ENCODE measurements around the gene RAB11FIP5. TPM values are rescaled to one million over a fixed set of nuclear protein-coding genes. Genes with fewer than 3 reads are reported as not detected.

RAB11FIP5 gene
- total RNA-seq, 2 experiments from 2014 or later = 8.5 to 8.7 TPM

DNA sequence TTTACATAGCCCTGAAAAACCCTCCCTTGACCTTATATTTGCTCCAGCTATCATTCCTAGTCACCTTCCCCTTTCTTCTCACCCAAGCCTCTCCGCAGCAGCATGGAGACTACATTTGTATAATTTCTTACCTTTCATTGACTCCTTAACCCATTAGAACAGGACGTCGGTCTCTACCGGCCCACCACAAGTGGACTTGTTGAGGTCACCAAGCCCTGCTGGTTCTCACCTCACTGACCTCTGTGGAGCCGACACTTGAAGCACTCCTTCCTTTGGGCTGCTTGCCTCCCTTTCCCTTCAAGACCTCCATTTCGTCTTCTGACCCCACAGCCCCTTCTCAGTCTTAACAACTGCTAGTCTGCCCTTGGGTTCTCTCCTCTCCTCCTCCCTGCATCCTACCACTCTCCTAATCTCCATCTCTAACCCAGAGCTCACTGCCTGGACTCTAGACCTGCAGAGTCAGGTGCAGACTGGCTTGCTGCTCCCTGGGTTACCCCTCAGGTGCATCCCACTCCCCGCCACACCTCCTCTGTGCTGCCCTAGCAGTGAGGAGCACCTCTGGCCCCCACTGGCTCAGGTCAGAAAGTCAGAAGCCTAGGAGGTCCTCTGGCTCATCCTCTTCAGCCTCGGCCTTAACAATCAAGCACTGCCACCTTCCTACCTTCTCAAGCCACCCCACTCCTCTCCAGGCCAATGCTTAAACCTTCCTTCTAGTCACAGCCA is 35.9 kb downstream of the RAB11FIP5 start:
- H3K27me3 Mint-ChIP-seq = no peaks in the 10 kb centered on the region
- POLR2A ChIA-PET = no interaction called here
- peaks cover 3% of the 10 kb centered on the region for H3K36me3 Mint-ChIP-seq (ENCODE audit: low read depth)

DNA sequence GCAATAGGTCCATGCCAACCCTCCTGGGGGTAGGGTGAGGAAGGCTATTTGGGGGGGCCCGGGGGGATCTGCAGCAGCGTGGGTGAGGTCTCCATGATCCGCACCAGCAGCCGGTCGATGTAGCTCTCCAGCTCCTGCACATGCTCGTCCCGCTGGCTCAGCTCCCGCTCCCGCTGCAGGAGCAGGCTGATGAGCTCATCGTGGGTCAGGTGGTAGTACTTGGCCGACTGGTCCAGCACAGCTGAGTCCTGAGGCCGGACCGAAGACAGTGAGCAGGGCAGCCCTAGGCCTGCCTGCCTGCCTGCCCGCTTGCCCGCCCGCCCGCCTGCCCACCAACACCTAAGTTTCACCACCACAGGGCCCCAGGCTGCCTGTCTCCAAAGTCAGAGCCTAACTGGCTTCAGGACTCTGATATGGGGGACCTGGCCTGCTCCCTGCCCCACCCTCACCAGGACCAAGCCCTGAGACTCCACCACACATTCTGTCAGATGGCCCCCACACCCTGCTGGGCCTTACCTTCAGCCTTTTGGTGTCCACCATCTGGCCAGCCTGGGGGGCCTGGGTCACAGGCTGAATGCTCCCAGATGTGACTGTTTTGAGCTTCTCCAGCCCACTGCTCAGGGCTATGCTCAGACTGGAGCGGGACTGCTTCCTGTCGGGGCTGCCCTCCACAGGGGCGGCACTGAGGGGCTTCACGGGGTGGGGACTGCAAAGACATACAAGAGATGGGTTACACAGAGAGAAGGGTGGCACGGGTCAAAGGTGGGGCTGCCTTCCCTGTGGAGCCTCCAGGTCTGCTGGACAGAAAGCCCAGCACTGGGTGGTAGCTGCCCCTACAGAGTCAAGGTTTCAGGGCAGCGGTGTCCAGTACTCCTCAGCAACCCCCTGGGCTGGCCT is 37.0 kb downstream of the RAB11FIP5 start:
- CTCF ChIA-PET = interaction anchor here (1.4 to 2.0 kb wide), 3 partner anchors 9 to 101 kb away, joined by 5 to 8 read pairs (median 5); no protein-coding TSS in a partner anchor
- DNase-seq = no peak
- Mint-ChIP-seq H3K9me3 (no peaks in the 10 kb centered on the region), H3K4me3 (no peak overlapping the region), H3K36me3 (ENCODE audit: low read depth) (peaks cover 3% of the 10 kb centered on the region), H3K4me1 (peaks cover 8% of the 10 kb centered on the region), H3K27ac (no peak overlapping the region), H3K27me3 (no peaks in the 10 kb centered on the region)
- POLR2A ChIA-PET = no interaction called here

More for the DNA sequence above, 35.9 kb downstream of the RAB11FIP5 start:
- H3K9me3 Mint-ChIP-seq = no peaks in the 10 kb centered on the region
- H3K4me1 Mint-ChIP-seq = peaks cover 5% of the 10 kb centered on the region
- H3K27ac Mint-ChIP-seq = no peak overlapping the region
- CTCF ChIA-PET = interaction anchor here (1.4 to 1.8 kb wide), 2 partner anchors 8 to 100 kb away, joined by 5 read pairs; no protein-coding TSS in a partner anchor
- no peak for DNase-seq
- H3K4me3 Mint-ChIP-seq = no peak overlapping the region

DNA sequence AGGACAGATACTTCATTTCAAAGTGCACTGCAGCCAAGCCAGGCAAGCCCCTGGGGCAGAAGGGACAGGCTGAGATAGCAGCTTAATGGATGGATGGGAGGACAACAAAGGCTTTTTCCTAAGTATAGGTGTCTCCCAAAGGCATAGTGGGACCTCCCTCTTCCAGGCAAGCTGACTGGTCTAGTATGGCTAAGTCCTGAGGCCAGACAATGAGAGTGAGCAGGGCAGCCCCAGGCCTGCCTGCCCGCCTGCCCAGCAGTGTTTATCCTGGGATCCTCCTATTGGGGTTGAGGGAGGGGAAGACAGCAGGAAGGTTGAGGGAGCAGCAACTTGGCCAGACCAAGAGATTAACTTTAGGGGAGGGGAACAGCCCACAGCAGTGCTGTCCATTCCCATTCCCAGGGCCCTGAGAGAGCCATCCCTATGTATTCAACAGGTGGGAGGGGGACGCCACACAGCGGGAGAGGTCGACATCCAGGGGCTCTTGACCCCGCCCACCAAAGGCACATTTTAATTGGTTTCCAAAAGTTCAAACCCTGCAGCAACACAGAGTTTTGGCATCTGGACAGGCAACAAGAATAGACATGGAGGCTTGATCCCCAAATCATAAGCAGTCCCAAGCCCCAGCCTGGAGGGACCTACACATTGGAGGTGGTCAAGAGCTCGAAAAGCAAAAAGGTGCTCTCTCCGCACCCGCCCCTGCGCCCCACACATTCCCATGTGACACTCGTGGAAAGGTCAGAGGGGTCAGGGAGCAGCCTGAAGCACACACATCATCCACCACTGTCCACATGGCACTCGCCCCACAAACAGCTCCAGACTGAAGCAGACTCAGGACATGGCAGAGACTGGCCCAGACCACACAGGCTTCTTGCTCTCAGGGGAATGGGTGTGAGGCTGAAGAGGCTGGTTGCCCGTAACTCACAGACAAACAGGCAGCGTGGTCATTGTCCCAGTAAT is 38.4 kb downstream of the RAB11FIP5 start:
- Mint-ChIP-seq H3K36me3 (ENCODE audit: low read depth) (peaks cover 3% of the 10 kb centered on the region), H3K4me3 (no peak overlapping the region), H3K4me1 (peaks cover 17% of the 10 kb centered on the region), H3K27ac (no peak overlapping the region), H3K27me3 (no peaks in the 10 kb centered on the region), H3K9me3 (no peaks in the 10 kb centered on the region)
- CTCF ChIA-PET = interaction anchor here (2.0 kb wide), 1 partner anchor 103 kb away, joined by 8 read pairs; no protein-coding TSS in a partner anchor
- POLR2A ChIA-PET = no interaction called here
- DNase-seq = no peak

DNA sequence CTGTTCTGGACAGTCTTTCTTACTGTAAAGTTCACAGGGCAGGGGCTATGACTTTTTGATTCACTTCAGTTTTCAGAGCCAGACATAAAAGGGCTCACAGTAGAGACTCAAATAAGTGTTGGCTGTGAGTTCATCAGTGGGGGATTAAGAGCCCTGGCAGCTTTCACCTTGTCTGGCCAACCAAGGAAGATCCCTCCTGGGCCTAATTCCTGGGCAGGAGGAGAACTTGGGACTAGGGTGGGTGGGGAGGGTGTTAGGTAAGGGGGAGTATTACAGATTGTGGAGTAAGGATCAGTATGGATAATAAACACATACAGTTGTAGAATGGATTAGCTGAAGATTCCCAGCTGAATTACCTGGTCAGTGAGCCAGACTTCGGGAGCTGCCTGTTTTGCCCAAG is 40.3 kb downstream of the RAB11FIP5 start:
- Mint-ChIP-seq H3K4me1 (peaks cover 23% of the 10 kb centered on the region), H3K27me3 (peaks cover 3% of the 10 kb centered on the region), H3K9me3 (no peaks in the 10 kb centered on the region), H3K36me3 (ENCODE audit: low read depth) (peaks cover 3% of the 10 kb centered on the region), H3K27ac (peak overlapping the region; percentile 95), H3K4me3 (peak overlapping the region; percentile 88)
- DNase-seq = no peak
- POLR2A ChIA-PET = no interaction called here
- CTCF ChIA-PET = interaction anchor here (2.4 kb wide), 1 partner anchor 105 kb away, joined by 10 read pairs; no protein-coding TSS in a partner anchor

DNA sequence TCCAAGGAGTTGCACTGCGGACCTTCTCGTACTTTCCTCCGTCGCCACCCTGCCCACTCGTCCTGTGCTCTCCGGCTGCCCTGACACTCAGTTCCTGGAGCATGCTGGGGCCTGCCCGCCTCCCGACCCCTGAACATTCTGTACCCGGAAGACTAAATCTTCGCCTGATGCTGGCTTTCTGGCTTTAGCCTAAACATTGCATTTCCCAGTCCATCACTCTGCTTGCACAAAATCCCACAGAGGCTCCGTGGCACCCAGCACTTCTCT is 40.7 kb downstream of the RAB11FIP5 start:
- Mint-ChIP-seq H3K36me3 (ENCODE audit: low read depth) (peaks cover 3% of the 10 kb centered on the region), H3K4me1 (peaks cover 23% of the 10 kb centered on the region), H3K27me3 (peaks cover 3% of the 10 kb centered on the region), H3K4me3 (peak overlapping the region; percentile 88), H3K9me3 (no peaks in the 10 kb centered on the region), H3K27ac (peak overlapping the region; percentile 95)
- peak; percentile 9 for DNase-seq
- POLR2A ChIA-PET = no interaction called here
- CTCF ChIA-PET = interaction anchor here (1.1 to 2.4 kb wide), 2 partner anchors 12 to 105 kb away, joined by 3 to 10 read pairs; no protein-coding TSS in a partner anchor

DNA sequence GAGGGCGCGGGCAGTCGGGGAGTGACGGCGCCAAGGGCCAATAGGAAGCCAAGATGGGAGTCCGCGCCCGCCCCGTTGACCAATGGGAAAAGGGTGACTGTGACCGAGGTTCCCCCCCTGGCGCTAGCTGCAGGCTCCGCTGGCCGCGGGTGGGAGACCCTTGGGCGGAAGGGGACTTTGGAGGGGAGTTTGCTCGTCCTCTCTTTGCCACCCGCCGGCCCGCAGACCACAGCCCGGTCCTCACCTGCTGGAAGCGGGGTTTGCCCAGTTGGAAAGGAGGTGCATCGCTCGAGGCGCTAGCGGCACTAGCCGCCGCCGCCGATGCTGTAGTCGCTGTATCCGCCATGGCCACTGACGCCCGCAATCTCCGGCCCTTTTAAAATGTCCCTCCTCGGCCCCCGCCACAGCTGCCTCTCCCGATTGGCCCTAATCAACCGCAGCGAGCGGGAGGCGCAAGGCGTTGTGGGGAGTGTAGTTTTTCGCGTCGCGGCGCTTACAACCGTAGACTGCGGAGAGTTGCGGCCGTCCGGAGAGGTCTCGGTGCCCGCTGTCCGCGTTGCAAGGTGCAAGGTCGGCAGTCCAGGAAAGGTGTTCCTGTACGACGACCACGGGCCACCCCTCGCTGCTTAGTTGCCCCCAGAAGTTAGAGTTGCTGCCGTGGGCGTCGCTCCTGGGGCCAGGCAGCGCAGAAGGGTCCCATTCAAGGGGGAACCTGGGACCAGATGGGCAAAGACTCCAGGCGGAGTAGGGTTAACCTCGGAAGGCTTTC is 41.2 kb downstream of the RAB11FIP5 start, which contains the start of gene SFXN5:
Gene SFXN5 (minus strand): TSS at position 353 of the 769 bp plus-strand sequence. CDS start 7 bp downstream, at position 346.
- Mint-ChIP-seq H3K27ac (peak within 1 kb of the TSS; percentile 95), H3K4me1 (peaks cover 23% of the 10 kb centered on the region), H3K36me3 (ENCODE audit: low read depth) (peaks cover 3% of the 10 kb centered on the region), H3K9me3 (no peaks in the 10 kb centered on the region), H3K27me3 (peaks cover 3% of the 10 kb centered on the region), H3K4me3 (peak within 1 kb of the TSS; percentile 88)
- CTCF ChIA-PET = interaction anchor here (1.0 to 2.4 kb wide), 3 partner anchors 13 to 141 kb away, joined by 3 to 10 read pairs (median 4); no protein-coding TSS in a partner anchor
- peak; percentile 94 for DNase-seq
- POLR2A ChIA-PET = no interaction called here

DNA sequence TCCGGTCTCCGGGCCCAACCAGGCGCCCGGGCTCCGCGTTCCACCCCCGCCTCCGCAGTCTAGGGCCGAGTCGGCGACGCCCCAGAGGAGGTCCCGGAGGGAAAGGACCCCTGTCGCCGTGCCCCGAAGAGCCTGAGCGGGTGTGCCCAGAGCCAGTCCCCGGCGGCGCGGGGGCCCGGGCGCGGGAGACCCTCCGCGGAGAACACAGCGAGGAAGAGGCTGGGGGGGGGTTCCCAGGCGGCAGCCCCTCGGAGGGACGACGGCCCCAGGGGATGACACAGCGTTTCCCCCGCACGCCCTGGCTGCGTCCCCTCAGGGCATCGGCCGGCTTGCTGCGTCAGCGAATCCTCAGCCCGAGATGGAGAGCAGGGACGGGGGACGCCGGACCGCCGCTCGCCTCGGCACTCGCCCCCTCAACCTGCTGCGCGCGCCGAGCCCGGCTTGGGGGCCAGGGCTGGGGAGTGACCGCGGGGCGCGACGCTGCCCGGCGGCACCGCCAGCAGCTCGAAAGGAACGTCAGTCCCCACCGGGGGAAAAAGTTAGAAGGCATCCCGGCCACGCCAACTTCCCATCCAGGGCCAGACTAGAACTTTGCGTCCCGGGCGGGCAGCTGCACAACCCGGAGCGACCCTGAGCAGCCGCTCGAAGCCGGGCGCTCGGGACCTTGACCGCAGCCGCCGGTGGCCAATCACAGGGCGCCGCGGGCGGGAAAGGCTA is 41.9 kb downstream of the RAB11FIP5 start:
- Mint-ChIP-seq H3K27me3 (peaks cover 3% of the 10 kb centered on the region), H3K9me3 (no peaks in the 10 kb centered on the region), H3K4me3 (peak overlapping the region; percentile 88), H3K4me1 (peaks cover 26% of the 10 kb centered on the region), H3K36me3 (ENCODE audit: low read depth) (peaks cover 3% of the 10 kb centered on the region), H3K27ac (peak overlapping the region; percentile 95)
- peak; percentile 31 for DNase-seq
- CTCF ChIA-PET = interaction anchor here (1.0 to 2.4 kb wide), 4 partner anchors 13 to 142 kb away, joined by 3 to 10 read pairs (median 4); no protein-coding TSS in a partner anchor
- POLR2A ChIA-PET = no interaction called here

DNA sequence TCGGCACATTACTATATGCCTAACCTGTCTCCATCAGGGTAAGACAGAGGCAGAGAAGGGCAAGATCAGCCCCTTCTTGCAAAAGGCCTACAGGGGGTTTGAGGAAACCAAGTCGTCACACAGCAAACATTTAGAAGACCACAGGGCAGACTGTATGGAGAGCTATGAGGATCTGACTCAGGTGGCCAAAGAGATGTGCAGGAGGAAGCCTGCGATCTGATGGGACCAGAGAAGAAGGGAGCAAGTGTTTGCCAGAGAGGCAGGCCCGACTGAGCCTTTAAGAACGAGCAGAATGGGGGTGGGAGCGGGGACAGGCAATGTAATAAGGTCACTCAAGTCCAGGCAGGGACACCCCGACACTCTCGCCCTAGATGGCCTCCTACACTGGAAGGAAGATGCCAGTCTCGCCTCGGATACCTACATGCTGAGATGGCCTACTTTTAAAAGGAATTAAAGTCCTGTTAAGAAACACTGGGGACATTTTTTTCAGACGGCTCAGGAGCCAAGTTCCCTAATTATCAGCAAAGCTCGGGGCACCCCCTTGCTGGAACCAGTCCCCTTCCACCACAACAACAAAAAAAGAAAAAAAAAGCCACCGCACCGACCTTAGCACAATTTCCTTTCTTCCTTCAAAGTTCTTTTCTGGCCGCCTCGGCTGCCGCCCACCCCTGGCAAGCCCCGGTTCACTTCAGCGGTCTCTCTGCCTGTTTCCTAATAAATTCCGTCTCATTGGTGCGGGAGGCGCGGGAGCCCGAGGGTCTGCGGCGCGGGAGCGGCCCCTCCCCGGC is 42.7 kb downstream of the RAB11FIP5 start:
- Mint-ChIP-seq H3K27me3 (peaks cover 3% of the 10 kb centered on the region), H3K27ac (peak overlapping the region; percentile 34), H3K36me3 (ENCODE audit: low read depth) (peaks cover 3% of the 10 kb centered on the region), H3K4me3 (peak overlapping the region; percentile 88), H3K4me1 (peaks cover 29% of the 10 kb centered on the region), H3K9me3 (no peaks in the 10 kb centered on the region)
- POLR2A ChIA-PET = no interaction called here
- CTCF ChIA-PET = interaction anchor here (0.6 to 1.4 kb wide), 3 partner anchors 16 to 115 kb away, joined by 3 to 6 read pairs (median 4); no protein-coding TSS in a partner anchor
- no peak for DNase-seq

DNA sequence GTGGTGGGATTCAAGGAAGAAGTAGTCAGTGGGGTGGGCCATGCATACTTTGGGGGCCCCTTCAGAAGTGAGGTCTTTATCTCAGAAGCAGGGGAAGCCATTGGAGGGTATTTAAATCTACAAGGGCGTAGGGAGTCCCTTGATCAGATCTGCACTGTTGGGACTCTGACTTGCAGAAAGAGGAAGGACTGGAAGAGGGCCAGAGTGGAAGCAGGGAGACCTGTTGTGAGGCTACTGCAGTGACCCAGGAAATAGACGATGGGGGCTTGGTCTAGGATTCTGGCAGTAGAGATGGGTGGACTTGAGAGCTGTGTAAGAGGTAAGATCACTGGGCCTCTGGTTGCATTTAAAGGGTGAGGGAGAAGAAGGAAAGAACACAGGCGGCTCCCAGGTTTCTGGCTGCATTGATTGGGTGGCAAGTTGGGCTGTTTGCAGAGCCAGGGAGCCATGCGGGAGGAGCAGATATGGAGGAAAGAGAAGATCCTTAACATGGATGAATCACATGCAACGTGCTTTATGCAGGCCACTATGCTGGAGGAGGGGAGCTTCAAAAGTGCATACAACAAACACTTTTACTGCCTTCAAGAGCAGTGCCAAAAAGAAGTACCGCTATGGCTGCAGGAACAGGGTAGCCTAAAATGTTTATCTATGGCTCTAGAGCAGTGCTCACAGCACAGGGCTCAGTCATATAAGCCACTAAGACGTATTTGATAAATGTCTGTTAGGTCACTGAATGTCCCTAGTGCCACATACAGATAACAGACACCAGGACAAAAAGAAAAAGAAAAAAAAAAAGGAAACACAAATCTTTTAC is 43.5 kb downstream of the RAB11FIP5 start:
- peaks cover 3% of the 10 kb centered on the region for H3K27me3 Mint-ChIP-seq

DNA sequence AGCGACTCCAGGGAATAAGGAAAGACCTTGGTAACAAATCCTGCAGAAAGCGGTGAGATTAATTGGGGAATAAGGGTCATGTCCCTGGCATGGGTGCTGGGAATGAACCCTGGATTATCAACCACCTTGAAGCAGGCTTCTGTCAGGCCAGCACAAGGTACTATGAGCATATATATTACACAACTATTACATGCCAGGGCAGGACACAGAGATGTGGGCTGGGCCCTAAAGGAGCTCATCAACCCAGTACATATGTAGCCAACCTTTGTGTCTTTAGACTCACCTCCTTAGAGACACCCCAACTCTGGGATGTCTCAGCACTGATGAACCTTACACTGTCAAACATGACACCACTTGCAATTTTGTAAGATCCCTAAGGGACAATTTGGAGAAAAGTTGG is 44.6 kb downstream of the RAB11FIP5 start:
- Mint-ChIP-seq H3K27ac (no peak overlapping the region), H3K4me1 (peaks cover 29% of the 10 kb centered on the region), H3K27me3 (peaks cover 3% of the 10 kb centered on the region), H3K9me3 (no peaks in the 10 kb centered on the region), H3K4me3 (no peak overlapping the region), H3K36me3 (ENCODE audit: low read depth) (peaks cover 3% of the 10 kb centered on the region)
- ChIA-PET POLR2A (no interaction called here), CTCF (no interaction called here)
- DNase-seq = no peak

More for the DNA sequence above, 43.5 kb downstream of the RAB11FIP5 start:
- no peak for DNase-seq
- peak overlapping the region; percentile 88 for H3K4me3 Mint-ChIP-seq
- peak overlapping the region; percentile 0 for H3K27ac Mint-ChIP-seq
- peaks cover 3% of the 10 kb centered on the region for H3K36me3 Mint-ChIP-seq (ENCODE audit: low read depth)
- ChIA-PET CTCF (interaction anchor here (0.6 to 1.4 kb wide), 4 partner anchors 17 to 115 kb away, joined by 3 to 6 read pairs (median 4); no protein-coding TSS in a partner anchor), POLR2A (no interaction called here)
- H3K4me1 Mint-ChIP-seq = peaks cover 29% of the 10 kb centered on the region
- no peaks in the 10 kb centered on the region for H3K9me3 Mint-ChIP-seq
